ENCODE data around the gene PRRG2.

Gene PRRG2

GRCh38 chr19:49558591-49558990 lies 22.5 kb upstream of the PRRG2 start:
- TF ChIP-seq CTCF (conservative IDR thresholded peaks at IDR 0.05) (no peak), ZFX (IDR thresholded peaks at IDR 0.05) (no peak)
- no peak overlapping the region for H3K27ac ChIP-seq

- no peak overlapping the region for H3K27ac ChIP-seq
Observed at GRCh38 chr19:49559443-49559842, 21.7 kb upstream of the PRRG2 start.

GRCh38 chr19:49559928-49560327 lies 21.2 kb upstream of the PRRG2 start:
- no peak overlapping the region for H3K27ac ChIP-seq
- TF ChIP-seq ZFX (IDR thresholded peaks at IDR 0.05) (no peak), CTCF (conservative IDR thresholded peaks at IDR 0.05) (no peak)

More at GRCh38 chr19:49559443-49559842, 21.7 kb upstream of the PRRG2 start:
- no peak for TF ChIP-seq CTCF (conservative IDR thresholded peaks at IDR 0.05)
- no peak for TF ChIP-seq ZFX (IDR thresholded peaks at IDR 0.05)

- no peak for TF ChIP-seq ZFX (IDR thresholded peaks at IDR 0.05)
- TF ChIP-seq CTCF (conservative IDR thresholded peaks at IDR 0.05), result no peak
- H3K27ac ChIP-seq, result no peak overlapping the region
Observed at GRCh38 chr19:49560358-49560900, 20.7 kb upstream of the PRRG2 start.

GRCh38 chr19:49564616-49565045 lies 16.5 kb upstream of the PRRG2 start:
- TF ChIP-seq ZFX (IDR thresholded peaks at IDR 0.05), result no peak
- no peak for TF ChIP-seq CTCF (conservative IDR thresholded peaks at IDR 0.05)
- no peak overlapping the region for H3K27ac ChIP-seq

GRCh38 chr19:49565261-49565660 lies 15.9 kb upstream of the PRRG2 start:
- H3K27ac ChIP-seq, result no peak overlapping the region
- no peak for TF ChIP-seq ZFX (IDR thresholded peaks at IDR 0.05)
- no peak for TF ChIP-seq CTCF (conservative IDR thresholded peaks at IDR 0.05)

- H3K27ac ChIP-seq, result no peak overlapping the region
- TF ChIP-seq CTCF (conservative IDR thresholded peaks at IDR 0.05) (no peak), ZFX (IDR thresholded peaks at IDR 0.05) (no peak)
Observed at GRCh38 chr19:49566302-49566701, 14.8 kb upstream of the PRRG2 start.
